Spleen (tissue), 11 donors: ENCODE results near the gene EXOC6B. TPM values are rescaled to one million over a fixed set of nuclear protein-coding genes. Genes with fewer than 3 reads are reported as not detected.

Experiments
- DNase-seq: peaks from one replicate; pipeline ENCODE4 v3.0.0-alpha.2; 2020
- H3K27ac ChIP-seq, 8 donors: fragments of 200-600 bp; sonication (generic) in 7 of 8; 1 replicate in 4 of 8; 2 replicates in 4 of 8; pipeline versions ENCODE4 v1.5.0 to v1.8.0; 2016 to 2021; ENCODE audit warnings: inconsistent platforms in 4 of 8, mild to moderate bottlenecking in 4 of 8, moderate library complexity in 1 of 8
- H3K27me3 ChIP-seq, 7 donors: fragments of 200-600 bp; sonication (generic) in 6 of 7; replicated peaks in 1 of 7; 1 replicate in 4 of 7; 2 replicates in 3 of 7; pipeline versions ENCODE4 v1.5.0 to v1.8.0; 2016 to 2021; ENCODE audit warnings: inconsistent platforms in 3 of 7, mild to moderate bottlenecking in 1 of 7
- H3K36me3 ChIP-seq, 6 donors: fragments of 200-600 bp; sonication (generic) in 5 of 6; 1 replicate in 4 of 6; 2 replicates in 2 of 6; pipeline versions ENCODE4 v1.5.0 to v1.8.0; 2016 to 2021; ENCODE audit warnings: inconsistent platforms in 2 of 6
- H3K4me1 ChIP-seq, 6 donors: fragments of 200-600 bp; sonication (generic) in 5 of 6; 1 replicate in 3 of 6; 2 replicates in 3 of 6; pipeline versions ENCODE4 v1.5.0 to v1.8.0; 2016 to 2021; ENCODE audit warnings: inconsistent platforms in 3 of 6
- H3K4me3 ChIP-seq, 8 donors: fragments of 200-600 bp; sonication (generic) in 7 of 8; 1 replicate in 4 of 8; 2 replicates in 4 of 8; pipeline versions ENCODE4 v1.5.0 to v1.8.0; 2016 to 2021; ENCODE audit warnings: inconsistent platforms in 4 of 8, mild to moderate bottlenecking in 4 of 8, moderate library complexity in 2 of 8
- H3K9me3 ChIP-seq, 8 donors: fragments of 200-600 bp; sonication (generic) in 7 of 8; 1 replicate in 4 of 8; 2 replicates in 4 of 8; pipeline versions ENCODE4 v1.5.0 to v1.8.0; 2016 to 2021; ENCODE audit warnings: inconsistent platforms in 4 of 8
- POLR2A ChIP-seq, 3 donors: fragments of 450-650 bp; IDR thresholded peaks; one replicate each; pipeline ENCODE4 v1.5.1; 2017; ENCODE audit warnings: antibody characterized with exemption in 3 of 3, mild to moderate bottlenecking in 1 of 3
- POLR2AphosphoS5 ChIP-seq, 3 donors: sonication (generic); formaldehyde crosslinking; IDR thresholded peaks; one replicate each; pipeline ENCODE4 v1.5.1; 2017; ENCODE audit warnings: antibody characterized with exemption in 3 of 3
- WGBS, 5 donors: extraction: QIAGEN DNeasy Blood & Tissue Kit in 3 of 5; methylation state at CpG; one replicate each; pipeline versions ENCODE4 v1.1.5 to v1.1.7; 2013 to 2018; 5-methylcytosine and 5-hydroxymethylcytosine counted together
- intact Hi-C: fragments of 100-400 bp; cut with DNase I; formaldehyde crosslinking; loops from one replicate; pipeline ENCODE4 v1.15.0; 2023; ENCODE audit warnings: low total_unique reads
- polyA plus RNA-seq, 3 donors: library from polyadenylated mRNA; stranded (reverse); fragments of 200-250 nt; gene quantifications; one replicate each; pipeline ENCODE4 v1.2.1, GENCODE V29; 2013
- total RNA-seq, 7 donors: library from RNA; depleted of rRNA in 3 of 7; stranded (reverse); fragments of >200 nt in 3 of 7; fragmentation: NEBNext Ultra II Directional in 4 of 7; extraction: Animal tissue kit (Norgen Biotek cat#: 25700) in 4 of 7; gene quantifications; one replicate each; pipeline versions ENCODE4 v1.1.0 to v1.2.1, GENCODE V29; 2016 to 2021
- TF ChIP-seq, protein P1 (sequence below), 11 experiments: fragments of 200-600 bp in 7 of 11; fragments of 450-650 bp in 4 of 11; sonication (generic) in 4 of 11; IDR thresholded peaks in 8 of 11; conservative IDR thresholded peaks in 3 of 11; 1 replicate in 7 of 11; 2 replicates in 4 of 11; pipeline versions ENCODE4 v1.4.0 to v1.8.0; 2016 to 2021; ENCODE audit warnings: antibody characterized with exemption in 11 of 11, inconsistent platforms in 4 of 11, mild to moderate bottlenecking in 1 of 11
- donor health status: healthy with polysubstance abuse.
- donor health status: DM: no; HTN: no; CAD: no; lungs with moderate emphysema.
- donor health status: DM: no; HTN: no; CAD: no.
- donor health status: Bipolar disorder and iron deficiency.
- donor health status: healthy.
- donor health status: DM: no; HTN: no; CAD: no.
- donor health status: DM: yes; HTN: yes; CAD: no.

Gene EXOC6B
- total and polyA plus RNA-seq, 10 donors: 1.0 to 27.9 (median 18.0) TPM

DNA sequence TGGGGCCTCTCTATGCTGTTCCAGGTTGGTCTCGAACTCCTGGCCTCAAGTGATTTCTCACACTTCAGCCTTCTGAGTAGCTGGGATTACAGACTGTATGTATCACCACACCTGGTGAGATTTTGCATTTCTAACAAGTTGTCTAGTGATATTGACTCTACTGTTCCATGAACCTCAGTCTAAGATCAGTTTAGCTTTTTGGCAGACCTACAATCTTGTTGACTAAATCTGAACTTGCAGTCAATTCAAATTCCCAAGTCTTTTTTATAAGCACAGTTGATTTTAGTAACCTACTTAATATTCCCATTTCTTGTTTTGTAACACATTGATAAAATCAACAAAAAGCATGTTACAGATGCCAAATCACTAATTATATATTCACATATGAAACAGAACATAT lies 412.1 kb downstream of the EXOC6B start:
- H3K27me3 ChIP-seq: no peaks in the 10 kb centered on the region
- H3K9me3 ChIP-seq: peaks cover 0 to 32% (median 16%) of the 10 kb centered on the region in 8 donors
- no peaks in the 10 kb centered on the region for H3K36me3 ChIP-seq
- TF ChIP-seq, protein P1, sequence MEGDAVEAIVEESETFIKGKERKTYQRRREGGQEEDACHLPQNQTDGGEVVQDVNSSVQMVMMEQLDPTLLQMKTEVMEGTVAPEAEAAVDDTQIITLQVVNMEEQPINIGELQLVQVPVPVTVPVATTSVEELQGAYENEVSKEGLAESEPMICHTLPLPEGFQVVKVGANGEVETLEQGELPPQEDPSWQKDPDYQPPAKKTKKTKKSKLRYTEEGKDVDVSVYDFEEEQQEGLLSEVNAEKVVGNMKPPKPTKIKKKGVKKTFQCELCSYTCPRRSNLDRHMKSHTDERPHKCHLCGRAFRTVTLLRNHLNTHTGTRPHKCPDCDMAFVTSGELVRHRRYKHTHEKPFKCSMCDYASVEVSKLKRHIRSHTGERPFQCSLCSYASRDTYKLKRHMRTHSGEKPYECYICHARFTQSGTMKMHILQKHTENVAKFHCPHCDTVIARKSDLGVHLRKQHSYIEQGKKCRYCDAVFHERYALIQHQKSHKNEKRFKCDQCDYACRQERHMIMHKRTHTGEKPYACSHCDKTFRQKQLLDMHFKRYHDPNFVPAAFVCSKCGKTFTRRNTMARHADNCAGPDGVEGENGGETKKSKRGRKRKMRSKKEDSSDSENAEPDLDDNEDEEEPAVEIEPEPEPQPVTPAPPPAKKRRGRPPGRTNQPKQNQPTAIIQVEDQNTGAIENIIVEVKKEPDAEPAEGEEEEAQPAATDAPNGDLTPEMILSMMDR (IDR thresholded peaks at IDR 0.05 in 8 of 11, conservative IDR thresholded peaks at IDR 0.05 in 3 of 11): no peak
- TF ChIP-seq POLR2AphosphoS5 (IDR thresholded peaks at IDR 0.05): no peak
- TF ChIP-seq POLR2A (IDR thresholded peaks at IDR 0.05): no peak
- no peak for DNase-seq
- WGBS, 5 donors: 70 to 88% (median 81%) methylated on average over 1 of the region's 1 CpG
- no peaks in the 10 kb centered on the region for H3K4me1 ChIP-seq
- H3K4me3 ChIP-seq: no peak overlapping the region
- H3K27ac ChIP-seq: no peak overlapping the region
- intact Hi-C loops: no loop called here

DNA sequence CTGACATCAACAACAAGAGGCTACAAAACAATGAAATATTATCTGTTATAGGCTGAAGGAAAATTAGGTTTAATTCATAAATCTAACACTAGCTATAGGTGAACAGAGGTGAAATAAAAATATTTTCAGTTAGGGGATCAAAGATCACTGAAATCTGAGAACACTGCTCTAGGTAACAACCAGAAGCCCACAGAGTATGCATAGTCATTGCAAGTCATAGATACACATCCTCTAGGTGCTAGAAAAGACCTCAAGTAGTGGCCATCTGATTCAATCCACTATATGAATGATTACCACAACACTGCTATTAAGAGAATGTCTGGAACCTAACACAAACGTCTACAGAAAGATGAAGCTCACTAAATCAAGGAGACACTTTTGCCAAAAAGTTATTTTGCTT lies 413.6 kb downstream of the EXOC6B start:
- no peak overlapping the region for H3K4me3 ChIP-seq
- WGBS, 5 donors: 69 to 89% (median 80%) methylated on average over 1 of the region's 1 CpG
- TF ChIP-seq POLR2AphosphoS5 (IDR thresholded peaks at IDR 0.05) (no peak), POLR2A (IDR thresholded peaks at IDR 0.05) (no peak)
- TF ChIP-seq, protein P1 (IDR thresholded peaks at IDR 0.05 in 8 of 11, conservative IDR thresholded peaks at IDR 0.05 in 3 of 11): no peak
- no peaks in the 10 kb centered on the region for H3K36me3 ChIP-seq
- no peak for DNase-seq
- no peaks in the 10 kb centered on the region for H3K27me3 ChIP-seq
- intact Hi-C loops: no loop called here
- no peaks in the 10 kb centered on the region for H3K4me1 ChIP-seq
- no peak overlapping the region for H3K27ac ChIP-seq
- H3K9me3 ChIP-seq: peaks cover 0 to 44% (median 19%) of the 10 kb centered on the region in 8 donors

DNA sequence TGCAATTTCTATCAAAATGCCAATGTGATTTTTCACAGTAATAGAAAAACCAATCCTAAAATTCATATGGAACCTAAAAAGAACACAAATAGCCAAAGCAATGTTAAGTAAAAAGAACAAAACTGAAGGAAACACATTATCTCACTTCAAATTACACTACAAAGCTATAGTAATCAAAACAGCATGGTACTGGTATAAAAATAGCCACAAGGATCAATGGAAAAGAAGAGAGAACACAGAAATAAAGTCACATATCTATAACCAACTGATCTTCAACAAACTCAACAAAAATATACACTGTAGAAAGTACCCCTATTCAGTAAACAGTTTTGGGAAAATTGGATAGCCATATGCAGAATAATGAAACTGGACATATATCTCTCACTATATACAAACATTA lies 426.0 kb downstream of the EXOC6B start:
- no peaks in the 10 kb centered on the region for H3K36me3 ChIP-seq
- TF ChIP-seq POLR2A (IDR thresholded peaks at IDR 0.05) (no peak), POLR2AphosphoS5 (IDR thresholded peaks at IDR 0.05) (no peak)
- TF ChIP-seq, protein P1 (IDR thresholded peaks at IDR 0.05 in 8 of 11, conservative IDR thresholded peaks at IDR 0.05 in 3 of 11): no peak
- H3K9me3 ChIP-seq: peaks cover 0 to 56% (median 52%) of the 10 kb centered on the region in 8 donors
- DNase-seq: no peak
- no peaks in the 10 kb centered on the region for H3K4me1 ChIP-seq
- no peak overlapping the region for H3K4me3 ChIP-seq
- H3K27me3 ChIP-seq: no peaks in the 10 kb centered on the region
- no peak overlapping the region for H3K27ac ChIP-seq
- intact Hi-C loops: no loop called here

DNA sequence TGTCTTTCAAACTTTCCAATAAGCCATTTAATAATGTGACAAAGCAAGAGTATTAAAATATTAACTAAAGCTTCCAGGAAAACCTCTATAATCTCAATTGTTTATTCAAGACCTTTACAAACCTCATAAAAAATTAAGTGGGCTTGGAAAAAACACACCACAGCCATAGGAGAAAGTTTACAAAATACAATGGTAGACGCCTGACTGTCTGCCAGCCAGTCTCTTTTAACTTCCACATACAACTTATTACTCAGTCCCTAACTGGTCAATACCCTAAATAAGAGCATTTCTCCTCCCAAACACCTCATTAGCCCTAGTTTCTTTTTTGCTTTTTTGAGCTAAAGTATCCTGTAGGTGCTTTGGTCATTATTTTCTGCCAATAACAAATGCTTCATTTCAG lies 430.7 kb downstream of the EXOC6B start:
- no peak for DNase-seq
- no peaks in the 10 kb centered on the region for H3K4me1 ChIP-seq
- peaks cover 0 to 40% (median 32%) of the 10 kb centered on the region in 8 donors for H3K9me3 ChIP-seq
- no peaks in the 10 kb centered on the region for H3K27me3 ChIP-seq
- 89 to 95% (median 92%) methylated on average over 1 of the region's 1 CpG for WGBS, 5 donors
- no peaks in the 10 kb centered on the region for H3K36me3 ChIP-seq
- no peak overlapping the region for H3K4me3 ChIP-seq
- intact Hi-C loops: no loop called here
- TF ChIP-seq POLR2A (IDR thresholded peaks at IDR 0.05) (no peak), POLR2AphosphoS5 (IDR thresholded peaks at IDR 0.05) (no peak)
- TF ChIP-seq, protein P1 (IDR thresholded peaks at IDR 0.05 in 8 of 11, conservative IDR thresholded peaks at IDR 0.05 in 3 of 11): no peak
- no peak overlapping the region for H3K27ac ChIP-seq
